GM19372 (cell line): ENCODE results near the gene HIC1.

Experiments used
- ATAC-seq: cut with Tn5 transposase; IDR thresholded peaks from one replicate; pipeline ENCODE4 v1.9.1; 2021; ENCODE audit warnings: mild to moderate bottlenecking, low read depth, moderate library complexity; ENCODE audit not compliant: unreplicated experiment

HIC1 gene

DNA sequence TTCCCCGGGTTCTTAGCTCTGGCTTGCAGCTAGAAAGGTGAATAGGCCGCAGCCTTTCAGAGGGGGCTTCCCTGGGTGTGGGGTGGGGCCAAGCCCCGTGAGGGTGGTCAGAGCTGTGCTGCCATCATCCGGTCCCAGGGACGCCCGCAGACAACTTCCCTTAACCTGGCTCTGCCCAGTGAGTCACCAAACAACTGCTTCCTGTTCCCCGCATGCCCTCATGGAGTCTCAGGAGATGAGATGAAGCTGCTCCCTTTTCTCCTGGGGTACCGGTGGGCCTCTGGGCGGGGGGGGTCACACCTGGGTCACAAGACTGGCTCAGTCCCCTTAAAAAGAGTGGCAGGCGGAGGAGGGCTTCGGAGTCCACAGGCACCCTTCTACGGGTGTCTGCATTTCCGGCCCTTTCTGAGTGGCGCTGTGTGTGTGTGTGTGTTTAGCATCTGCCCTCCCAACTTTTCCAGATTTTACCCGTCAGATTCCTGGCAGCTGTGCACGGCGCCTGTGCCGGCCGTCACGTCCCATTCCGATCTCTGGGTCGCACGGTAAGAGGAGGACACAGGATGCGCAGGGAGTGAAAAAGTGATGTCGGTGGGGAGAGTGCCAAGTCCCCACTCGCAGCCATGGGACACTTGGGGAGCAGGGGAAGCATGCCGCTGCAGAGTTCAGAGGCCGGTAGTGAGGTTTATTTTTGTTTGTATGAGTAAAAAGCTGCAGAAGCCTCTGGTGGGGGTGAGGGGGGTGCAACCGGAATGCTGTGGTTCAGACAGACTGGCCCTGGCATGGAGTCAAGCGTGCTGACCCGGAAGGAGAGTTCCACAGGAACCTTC is 16.8 kb downstream of the HIC1 start:
- no peak for ATAC-seq

DNA sequence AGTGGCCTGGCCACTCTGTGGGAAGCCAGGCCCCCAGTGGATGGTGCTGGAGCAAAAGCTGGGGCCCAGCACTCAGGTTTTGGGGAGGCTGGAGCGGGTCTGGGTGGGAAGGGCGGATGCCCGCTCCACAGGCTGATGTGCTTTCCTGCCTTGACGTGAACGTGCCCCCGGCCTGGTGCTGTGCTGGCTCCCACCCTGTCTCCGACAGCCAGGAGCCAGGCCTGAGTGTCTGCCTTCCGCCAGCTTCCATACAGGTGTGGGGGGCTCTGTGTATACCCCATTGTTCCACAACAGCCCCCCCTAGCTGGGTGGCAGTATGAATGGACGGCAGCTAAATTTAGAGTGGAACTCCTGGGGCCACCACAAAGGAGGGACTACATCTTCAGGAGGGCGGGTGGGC is 20.0 kb downstream of the HIC1 start:
- ATAC-seq = no peak

DNA sequence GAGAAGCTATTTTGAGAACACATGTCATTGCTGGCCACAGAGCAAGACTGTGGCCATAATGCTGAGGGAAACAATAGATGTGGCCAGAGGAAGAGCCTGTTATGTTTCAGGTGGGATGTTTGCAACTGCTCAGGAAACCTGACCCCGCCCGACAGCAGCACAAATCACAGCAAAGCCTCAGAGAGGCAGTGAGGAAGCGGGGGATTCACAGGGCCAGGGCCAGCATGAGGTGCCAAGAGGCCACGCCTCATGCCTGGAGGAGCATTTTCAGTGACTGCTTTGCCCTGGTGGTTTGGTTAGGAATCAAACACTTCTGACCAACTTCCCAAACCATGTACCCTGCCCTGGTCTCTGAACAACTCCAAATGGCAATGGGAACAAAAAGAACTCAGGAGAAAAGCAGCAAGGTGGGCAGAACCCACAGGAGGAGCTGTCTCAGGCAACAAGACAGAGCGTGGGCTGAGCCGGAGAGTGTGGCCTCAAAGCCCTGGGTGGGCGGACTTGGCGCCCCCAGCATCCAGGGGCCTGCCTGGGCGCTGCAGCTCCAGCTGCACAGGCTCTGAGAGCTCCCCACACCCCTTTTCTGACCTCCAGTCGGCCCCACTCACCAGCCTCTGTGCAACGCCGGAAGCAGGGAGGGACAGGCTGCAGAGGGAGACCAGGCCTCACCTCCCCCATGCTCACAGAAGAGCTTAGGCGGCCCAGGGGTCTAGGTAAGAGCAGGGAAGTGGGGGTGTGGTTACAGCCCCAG is 20.6 kb downstream of the HIC1 start:
- no peak for ATAC-seq

DNA sequence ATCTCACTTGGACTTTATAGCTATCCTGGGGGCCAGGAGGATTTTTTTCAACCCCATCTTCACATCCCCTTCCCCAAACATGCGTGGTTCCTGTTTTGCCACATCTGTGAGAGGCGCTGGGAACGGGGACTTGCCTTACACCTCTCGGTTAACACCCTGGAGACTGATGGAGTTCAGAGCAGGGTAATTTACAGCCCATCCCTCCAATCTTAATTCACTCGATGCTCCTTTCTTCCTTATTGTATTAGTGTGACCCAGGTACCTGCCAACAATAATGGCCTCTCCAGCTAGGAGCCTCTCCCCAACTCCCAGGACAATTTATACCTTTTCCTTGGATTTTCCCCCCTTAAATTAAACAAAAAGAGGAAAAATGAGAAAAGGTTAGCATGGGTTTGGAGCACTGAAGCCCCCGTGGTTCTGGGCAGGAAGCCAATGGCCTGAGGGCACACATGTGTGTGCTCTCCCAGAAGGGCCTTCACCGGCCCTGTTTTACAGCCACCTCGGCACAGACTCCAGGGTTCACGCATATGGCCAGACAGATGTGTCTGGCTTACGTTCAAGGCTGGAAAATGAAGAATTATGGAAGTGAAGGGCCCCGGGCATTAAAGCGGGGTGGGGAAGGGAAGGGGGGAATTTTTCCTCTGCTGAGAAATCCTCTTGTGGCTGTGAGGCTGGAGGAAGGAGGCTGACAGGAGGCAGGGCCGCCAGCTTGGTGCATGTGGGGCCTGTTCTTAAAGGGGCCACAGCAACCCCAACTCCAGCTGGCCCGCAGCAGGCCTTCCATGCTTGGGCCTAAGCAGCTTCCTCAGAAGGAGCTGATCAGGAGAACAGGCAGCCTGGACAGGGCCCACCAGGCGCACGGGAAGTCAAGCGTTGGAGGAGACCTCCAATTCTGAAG is 21.4 kb downstream of the HIC1 start:
- ATAC-seq = no peak

DNA sequence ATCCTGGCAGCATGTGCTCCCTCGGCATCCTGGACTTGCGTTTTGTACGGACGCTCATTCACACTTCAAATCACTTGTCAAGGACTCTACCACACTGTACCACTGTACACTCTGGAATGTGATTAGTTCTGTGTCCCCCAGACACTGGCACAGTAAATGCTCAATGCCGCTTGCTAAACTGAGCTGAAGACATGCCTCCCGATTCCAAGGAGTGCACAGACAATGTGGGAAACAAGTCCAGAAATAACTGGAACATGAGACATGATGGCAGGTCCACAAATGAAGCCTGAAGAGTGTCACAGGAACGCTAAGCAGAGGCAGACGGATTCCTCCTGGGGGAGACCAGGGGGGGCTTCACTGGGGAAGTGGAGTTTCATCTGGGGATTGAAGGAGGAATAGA is 22.1 kb downstream of the HIC1 start:
- ATAC-seq = no peak

DNA sequence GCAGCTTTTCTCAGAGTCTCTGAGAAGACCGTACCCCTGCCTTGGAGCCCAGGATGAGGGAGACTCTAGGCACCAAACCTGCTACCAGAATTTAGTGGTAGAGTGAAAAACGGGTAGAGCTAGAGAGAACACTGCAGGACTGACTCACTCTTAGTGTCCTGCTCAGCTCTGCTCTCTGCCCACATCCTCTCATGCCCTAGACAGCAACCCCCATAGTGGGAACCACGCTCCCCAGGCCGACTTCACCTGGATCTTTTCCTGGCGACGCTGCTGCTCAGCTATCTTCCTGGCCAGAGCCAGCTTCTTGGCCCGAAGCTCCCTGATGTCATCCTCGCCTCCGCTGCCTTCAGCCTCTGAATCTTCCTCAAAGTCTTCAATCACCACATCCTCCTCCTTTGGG is 26.7 kb downstream of the HIC1 start:
- no peak for ATAC-seq

DNA sequence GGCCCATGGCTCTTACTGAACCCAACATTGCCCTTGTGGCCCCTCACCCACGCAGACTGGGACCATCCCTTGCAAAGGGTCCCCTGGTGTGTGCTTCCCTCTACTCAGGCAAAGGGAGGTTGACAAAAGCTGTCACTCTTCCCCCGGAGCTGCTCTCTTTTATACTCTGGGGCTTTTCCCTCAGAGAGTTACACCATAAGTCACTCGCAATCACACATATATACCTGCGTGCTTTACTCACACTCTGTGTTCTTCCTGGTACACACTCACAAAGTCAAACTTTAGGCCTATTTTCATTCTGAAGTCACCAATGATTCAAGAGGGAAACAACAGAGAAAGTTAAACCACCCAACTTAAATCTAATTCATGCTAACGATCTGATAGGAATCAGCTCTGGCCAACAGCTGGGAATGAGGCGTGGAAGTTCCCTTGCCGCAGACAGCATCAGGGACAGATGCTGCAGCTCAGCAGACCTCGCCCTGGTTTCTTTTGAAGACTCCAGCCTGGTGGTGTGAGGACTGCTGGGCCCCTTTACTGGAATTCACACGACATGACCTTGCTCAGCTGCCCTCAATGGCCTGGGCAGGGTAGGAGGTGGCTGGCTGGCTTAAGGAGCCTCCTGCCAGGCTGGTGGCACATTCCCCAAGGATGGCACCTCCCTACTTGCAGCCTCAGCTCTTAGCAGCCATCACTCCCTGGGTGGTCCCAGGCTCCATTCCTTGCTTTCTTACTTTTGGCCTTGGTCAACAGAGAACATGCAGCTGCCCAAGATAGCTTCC is 27.3 kb downstream of the HIC1 start:
- ATAC-seq = no peak

DNA sequence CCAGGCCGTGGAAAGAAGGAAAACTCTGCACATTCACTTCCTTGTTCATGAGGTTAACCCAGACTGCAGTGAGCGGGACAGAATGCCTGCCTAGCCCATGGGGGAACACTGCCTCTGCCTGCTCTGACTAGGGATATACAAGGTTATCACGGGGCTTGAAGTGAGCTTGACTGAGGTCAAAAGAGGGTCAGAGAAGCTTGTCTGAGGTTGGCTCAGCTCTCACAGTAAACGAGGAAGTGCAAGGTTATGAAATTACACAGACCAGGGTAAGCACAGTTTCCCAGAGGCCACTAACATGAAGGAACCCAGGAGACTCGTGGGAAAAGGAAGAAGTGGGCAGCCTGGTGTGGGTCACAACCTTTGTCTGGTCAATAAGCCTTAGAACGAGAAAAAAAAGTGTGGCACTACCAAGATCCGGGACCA is 28.7 kb downstream of the HIC1 start:
- no peak for ATAC-seq

DNA sequence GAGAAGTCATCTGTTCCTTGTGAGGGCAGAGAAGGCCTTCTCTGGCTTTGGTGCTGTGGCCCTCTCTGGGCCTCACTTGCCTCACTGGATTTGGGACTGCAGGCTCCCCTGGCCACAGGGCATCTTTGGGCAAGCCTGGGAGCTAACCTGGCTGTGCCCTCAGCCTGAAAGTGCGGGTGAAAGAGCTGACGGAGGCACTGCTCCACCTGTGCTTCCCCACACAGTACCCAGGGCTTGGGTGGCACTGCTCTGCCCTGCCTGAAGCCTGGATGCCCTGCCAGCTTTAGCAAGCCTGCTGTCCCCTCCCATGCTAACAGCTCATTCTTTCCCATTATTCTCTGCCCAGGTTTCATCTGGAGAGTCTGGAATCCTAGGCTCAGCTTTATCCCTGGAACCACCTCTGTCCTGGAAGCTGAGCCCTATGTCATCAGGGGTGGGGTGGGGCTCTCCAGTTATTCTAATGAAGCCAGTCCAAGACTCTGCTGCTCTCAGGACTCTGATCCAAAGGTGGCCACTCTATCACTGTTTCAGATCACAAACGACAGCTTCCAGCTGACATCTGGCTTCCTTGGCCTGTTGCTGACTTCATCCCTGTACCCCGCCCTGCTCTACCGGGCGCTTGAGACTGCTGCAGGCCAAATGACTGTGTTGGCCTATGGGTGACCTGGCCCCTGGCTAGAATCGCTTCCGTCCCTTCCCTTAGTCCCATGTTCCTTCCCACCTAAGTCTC is 29.3 kb downstream of the HIC1 start:
- ATAC-seq = no peak

DNA sequence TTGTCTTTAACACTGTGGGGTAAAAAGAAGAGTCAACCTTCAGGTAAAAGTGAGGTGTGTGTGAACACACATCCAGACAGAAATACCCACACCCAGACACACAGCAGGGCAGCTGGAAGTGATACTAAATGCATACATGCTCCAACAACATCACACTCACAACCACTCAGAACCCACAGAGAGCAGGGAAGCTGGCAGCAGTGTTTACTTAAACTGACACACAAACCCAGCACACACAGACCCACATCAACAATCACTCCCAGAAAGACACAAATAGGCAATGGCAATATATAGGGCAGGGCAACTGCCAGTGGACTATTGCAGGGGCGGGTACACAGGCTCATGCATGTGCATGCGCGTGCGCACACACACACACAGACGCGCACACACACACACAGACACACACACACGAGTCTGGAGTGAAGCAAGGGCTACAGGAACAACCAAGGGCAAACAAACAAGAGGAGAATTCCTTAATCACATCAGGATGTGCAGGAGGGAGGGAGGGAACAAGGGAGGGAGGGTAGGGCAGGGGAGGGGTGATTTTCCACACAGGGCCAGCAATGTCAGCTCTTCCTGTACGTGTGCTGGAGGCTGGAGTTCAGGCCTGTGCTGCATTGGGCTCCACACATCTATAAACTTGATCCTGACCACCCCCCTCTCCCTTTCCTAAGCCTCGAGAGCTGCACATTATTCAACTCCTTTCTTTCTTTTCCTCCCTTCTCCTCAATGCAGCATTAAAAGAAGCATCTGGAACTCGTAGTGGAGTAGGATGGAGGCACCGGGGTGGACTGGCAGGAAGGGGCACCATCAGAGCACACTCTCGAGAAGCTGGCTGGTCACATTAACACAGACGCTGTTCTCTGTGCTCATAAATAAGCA is 30.1 kb downstream of the HIC1 start:
- no peak for ATAC-seq

DNA sequence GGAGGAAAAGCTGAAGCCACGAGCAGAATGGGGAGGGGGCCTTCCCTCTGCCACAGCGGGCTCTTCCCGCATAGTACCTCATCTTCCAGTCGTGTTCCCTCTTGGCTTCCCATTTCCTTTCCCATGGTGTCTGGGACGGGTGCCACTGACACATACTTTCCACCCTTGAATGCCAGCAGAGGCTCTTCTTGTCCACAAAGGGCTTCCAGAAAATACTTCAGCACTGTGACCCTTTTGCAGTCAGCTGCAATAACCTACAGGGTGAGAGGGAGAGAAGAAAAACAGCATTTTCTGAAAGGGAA is 30.7 kb downstream of the HIC1 start:
- no peak for ATAC-seq

DNA sequence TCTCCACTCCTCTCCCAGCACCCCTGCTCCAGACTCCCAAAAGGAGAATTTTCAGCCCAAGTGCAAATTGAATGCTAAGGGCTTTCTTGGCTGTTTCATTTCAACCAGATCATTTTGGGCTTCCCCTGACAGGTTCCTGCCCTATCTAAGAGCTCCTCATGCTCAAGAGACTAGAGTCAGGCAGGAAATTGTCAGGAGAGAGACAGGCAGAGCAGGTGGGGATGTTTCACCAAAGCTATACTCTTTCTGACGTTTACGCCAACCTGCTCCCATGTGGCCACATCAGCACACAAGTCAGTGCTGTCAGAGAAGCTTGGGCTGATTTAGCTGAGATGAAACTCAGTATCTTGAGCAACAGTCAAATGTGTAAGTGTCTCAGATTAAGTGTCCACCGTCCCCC is 31.4 kb downstream of the HIC1 start:
- no peak for ATAC-seq

DNA sequence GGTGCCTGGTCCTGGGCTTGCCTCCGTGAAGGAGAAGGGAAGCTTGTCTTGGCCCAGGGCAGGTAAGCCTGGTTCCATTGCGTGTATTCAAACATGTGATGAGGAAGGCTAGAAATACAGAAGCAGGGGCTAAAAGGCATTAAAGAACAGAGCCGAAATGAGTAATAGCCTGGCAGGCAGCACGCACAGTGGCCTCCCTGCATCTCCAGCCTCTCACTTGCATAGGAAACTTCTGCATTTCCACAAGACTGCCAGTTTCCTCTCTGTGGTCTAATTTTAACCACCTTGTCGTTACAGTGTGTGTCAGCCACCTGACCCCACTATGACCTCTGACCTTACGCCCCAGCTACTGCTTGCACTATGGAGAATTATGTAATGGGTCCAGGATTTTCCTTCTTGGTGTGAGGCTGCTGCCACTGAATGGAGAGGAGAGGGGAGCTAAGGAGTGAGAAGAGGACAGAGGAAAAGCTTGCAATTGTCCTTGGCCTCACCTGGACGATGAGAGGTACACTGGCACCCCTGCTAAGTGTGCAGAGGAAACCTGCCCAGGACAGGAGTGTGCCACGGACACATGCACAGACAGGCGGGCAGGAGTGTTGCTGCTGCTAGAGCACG is 32.8 kb downstream of the HIC1 start:
- no peak for ATAC-seq

DNA sequence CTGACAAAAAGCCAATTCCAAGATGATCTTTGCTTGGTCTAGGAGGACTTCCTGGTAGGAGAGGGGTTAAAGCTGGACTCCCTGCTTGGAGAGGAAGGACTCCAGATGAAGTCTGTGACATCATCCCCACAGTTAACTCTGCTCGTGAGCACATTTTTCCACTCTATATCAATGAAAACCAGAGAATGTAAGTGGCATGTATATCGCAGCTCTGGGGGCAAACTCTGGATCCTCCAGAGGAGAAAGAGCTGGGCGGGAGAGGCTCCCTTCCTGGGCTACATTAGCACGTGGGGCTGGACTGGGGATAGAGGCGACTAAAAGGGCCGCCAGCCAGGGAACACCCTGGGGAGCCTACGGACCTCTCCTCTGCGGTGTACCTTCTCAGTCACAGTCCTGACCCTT is 34.1 kb downstream of the HIC1 start:
- ATAC-seq = peak; percentile 17

DNA sequence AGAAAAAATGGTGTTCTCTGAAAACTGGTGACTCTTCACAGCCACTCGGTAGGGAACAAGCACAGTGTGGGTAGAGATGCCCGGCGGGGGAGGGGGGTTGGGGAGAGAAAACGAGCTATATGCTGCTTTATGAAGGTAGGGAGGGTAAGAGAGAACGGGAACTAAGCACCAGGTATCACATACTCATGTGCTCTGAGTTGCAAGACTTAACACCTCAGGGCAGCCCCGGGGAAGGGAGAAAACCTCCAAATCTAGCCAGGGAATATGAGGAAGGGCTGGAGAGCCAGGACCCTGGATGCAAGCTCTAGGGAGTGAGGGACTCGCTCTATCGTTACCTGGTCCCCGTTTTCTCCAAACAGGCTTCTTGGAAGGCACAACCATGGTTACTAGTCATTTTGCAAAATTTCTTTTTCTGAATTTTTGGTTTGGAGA is 35.3 kb downstream of the HIC1 start:
- no peak for ATAC-seq

DNA sequence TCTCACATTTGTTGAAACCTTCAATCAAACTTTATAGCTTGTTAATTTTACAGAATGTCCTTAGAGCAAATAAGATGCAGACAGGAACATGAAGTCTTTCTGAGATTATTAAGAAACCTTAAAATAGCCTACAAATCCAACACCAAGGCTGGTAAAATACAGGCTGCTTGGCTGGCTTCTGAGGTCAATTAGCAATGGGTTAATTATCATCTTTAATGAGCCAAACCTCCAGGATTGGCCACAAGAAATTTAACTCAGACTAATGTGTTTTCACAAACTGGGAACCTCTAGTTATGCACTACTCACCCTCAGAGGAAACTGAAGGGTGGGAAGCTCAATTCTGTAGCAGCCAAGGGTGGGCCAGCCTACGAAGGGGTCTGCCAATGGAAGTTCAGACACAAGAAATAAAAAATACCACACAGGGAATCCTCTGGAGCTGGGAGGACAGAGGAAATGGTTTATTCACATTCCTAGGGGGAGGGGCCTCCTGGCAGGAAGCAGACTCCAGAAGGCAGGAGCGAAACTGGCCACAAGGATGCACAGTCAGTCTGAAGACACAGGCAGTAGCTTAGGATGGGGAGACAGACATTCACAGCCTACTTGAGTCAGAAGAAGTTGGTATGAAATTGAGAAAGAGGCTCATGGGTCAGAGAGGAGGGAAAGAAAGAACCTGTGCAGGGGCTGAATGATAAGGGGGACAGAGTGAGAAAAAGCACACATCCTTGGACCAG is 36.1 kb downstream of the HIC1 start:
- ATAC-seq = no peak

DNA sequence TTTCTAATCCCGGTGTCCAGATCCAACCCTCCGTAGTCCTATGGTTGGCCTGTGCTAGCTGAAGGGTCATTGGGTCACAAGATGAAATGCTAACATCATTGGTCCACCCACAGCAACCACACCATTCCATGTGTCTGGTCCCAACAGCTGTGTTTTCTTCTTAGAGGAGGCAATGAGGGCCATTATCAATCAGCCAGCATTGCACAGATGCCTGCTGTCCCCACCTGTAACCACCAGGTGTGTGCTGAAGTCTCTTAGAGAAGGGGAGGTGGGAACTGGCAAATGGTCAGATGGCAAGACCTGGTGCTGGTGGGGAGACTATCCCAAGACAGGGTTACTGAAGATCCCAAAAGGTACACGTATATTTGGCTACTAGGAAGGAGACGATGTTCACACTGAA is 37.4 kb downstream of the HIC1 start:
- ATAC-seq = no peak

DNA sequence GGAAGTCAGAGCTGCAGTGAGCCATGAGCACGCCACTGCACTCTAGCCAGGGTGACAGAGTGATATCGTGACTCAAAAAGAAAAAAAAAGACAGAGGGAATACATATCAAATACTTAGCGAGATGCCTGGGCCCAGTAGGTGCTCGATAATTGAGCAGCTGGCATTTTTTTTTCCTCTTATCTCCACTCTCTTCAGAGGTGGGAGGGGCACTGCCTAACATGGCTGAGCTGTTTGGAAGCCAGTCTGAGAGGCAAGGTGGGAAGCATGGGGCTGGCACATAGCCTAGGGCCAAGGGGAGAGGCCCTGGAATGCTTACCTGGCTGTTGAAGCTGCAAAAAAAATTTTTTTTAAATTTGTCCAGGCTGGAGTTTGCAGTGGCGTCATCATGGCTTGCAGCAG is 38.4 kb downstream of the HIC1 start:
- no peak for ATAC-seq
